GM18505 (cell line): ENCODE data around the gene DLG5.

Experiments
- ATAC-seq: cut with Tn5 transposase; IDR thresholded peaks from one replicate; pipeline ENCODE4 v1.9.1; 2021; ENCODE audit not compliant: unreplicated experiment
- POLR2A ChIP-seq: IDR thresholded peaks from 4 replicates; pipeline ENCODE4 v1.6.1; 2011; ENCODE audit warnings: borderline replicate concordance; ENCODE audit not compliant: insufficient read depth, insufficient read length; ENCODE audit errors: extremely low read depth

DLG5 gene

DNA sequence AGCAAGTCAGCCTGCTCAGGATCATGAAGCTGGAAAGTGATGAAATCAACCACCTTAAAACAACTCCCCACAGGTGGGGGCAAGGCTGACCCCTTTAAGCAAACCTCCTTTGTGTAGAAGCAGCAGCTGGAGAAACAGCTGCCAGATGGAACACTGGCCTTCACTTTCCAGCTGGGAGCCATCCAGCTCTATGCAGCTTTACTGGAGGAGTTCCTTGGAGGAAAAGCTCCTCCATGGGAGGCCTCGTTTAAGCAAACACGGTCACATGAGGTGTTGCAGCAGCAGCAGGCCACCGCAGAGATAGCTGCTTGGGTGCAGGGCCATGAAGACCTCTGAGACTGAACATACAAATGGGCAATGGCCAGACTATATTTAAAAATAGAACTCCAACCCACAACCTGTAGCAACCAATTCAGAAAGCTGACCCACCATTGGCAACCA is 13.0 kb upstream of the DLG5 start:
- TF ChIP-seq POLR2A = no peak
- ATAC-seq = no peak

DNA sequence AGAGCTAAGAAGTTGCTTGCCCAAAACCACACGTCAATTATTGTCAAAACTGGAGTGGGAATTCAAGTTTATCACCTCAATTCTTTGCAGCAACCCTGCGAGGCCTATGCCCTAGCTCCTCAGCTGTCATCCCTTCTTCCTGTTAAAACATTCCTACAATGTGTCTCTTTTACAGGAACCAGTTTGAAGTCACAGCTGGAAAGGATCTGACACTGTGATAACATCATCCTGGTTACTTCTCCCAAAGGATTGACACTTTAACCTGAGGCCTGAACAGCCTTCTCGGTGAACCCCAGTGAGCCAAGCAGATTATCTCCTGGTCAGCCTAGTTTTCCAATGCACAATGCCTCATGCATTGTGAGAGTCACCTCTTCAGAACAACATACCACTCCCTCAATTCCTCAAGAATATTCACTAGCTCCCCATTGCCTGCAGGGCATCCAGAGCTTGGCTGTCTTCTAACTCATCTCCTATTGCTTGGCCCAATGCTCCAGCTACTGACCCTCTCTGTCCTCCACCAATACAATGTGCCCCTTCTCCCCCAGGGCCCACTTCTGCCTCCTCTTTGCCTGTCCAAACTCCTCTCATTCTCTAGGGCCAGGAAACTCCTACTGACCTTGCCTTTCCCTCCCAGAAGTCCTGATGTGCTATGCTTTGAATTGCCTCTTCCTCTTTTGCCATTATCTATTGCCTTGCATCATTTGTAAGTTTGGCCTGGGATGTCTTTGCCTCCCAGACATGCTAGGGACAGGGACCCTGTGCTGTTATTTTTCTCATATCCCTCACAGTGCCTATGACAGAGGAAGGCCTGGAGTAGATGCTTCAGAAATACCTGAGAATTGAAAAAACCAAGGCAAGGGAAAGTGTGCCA is 10.4 kb upstream of the DLG5 start:
- TF ChIP-seq POLR2A = no peak
- ATAC-seq = no peak

DNA sequence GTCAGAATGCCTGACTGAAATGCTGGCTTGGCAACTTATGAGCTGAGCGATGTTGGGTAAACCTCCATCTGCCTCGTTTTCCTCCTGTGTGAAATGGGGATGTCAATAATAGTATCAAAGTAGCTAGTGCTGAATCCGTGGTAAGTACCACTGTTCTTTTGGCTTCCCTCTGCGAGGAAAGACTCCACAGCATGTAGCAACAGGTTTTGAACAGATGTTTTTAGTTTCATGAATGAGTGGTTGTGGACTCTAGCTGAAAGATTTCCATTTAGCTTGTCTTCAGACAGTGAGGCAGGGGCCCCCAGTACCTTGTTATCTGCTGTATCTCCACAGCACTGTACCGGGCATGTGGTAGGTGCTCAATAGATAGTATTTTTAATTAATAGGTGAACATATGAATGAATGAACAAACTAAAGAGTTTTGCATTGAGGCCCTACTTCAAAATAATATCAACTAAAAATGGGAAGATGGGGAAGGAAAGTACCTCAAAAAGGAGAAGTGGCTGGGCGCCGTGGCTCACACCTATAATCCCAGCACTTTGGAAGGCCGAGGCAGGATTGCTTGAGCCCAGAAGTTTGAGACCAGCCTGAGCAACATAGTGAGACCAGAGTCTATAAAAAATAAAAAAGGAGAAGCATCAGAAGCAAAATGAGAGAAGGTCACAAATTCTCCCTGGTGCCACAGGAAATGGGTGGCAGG is 5.6 kb upstream of the DLG5 start:
- TF ChIP-seq POLR2A = no peak
- no peak for ATAC-seq

DNA sequence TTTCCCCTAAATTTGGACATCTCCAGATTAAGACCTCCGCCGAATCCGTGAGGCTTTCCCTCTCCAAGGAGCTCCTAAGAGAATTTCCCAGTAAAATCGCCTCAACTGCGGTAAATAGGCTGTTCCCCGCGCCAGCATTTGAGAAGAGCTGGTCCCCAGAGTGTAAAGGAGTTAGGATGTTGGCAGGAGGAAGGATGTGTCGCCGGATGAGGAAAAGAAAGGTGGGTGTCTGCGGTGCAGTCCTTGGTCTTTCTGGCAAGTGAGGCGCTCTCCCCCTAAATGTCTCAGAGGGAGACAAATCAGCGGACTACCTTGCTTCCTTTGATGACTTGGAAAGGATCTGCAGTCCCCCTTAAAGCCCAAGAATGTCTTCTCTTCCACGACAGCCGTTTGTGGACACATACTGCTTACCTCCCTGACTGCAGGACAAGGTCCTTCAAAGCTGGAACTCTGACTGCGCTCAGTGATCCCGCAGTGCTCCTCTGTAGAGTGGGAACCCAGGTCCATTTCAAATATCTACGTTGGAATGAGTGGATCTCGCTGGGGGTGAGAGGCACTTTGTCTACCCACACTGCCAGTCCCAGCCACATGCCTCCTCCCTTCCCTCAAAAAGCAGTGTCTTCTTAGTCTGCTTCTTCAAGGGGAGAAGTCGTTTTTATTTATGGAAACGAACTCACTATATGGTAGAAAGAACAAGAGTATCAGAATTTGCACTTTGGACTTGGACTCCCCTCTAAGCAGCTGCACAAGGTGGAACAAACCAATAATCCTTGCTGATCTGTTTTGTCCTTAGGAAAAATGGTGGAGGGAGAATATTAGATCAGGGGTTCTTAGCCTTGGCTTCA is 1.1 kb upstream of the DLG5 start:
- no peak for TF ChIP-seq POLR2A
- no peak for ATAC-seq

DNA sequence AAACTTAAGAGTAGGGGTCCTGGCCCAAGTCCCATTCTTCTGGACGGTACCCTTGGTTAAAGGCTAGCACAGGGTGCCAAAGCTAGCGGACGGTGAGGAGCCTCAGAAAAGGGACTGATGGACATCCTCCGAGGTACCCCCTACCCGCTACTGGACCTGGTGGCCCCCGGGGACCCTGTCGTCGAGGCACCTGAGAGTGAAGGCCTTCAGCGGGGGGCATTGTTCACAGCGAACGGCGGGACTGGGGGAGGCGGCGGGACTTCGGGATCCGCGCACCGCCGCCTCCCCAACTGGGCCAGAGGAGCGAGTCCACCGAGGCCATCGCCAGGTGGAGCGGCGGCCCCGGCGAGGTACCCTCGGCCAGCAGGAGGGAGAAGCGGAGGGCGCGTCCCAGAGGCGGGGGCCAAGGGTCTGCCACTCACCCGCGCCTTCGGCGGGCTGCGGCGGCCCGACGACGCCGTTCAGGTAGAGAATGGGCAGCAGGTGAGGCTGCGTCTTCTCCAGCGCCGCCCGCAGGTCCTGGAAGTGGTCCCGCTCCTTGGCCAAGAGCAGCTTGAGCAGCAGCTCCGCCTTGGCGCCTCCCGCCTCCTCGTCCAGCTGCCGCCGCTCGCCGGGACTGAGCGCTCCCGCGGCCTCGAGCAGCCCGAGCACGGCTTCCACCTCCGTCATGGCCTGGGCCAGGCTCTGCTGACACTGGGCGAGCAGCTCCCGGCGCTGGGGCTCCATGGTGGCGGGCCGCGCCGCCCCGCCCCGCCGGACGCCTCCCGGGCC is 575 bp downstream of the DLG5 start:
- peak; percentile 60 for ATAC-seq
- TF ChIP-seq POLR2A = no peak

DNA sequence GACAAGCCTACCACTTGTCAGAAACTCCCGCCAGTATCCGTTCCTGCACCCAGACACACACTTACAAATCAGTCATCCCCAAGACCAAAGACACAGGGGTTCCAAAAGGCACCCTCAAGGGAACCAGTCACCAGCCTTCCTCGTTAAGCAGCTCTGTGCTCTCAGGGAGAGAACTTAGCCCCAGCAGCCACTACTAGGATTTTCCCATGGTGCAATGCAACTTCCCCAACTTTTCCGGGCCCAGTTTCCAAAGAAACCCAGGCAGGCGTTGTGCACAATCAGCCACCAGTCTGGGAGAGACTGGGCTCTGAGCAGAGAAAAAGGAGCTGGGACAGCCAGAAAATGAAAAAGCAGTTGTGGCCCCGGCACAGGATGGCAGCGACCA is 1.2 kb downstream of the DLG5 start:
- ATAC-seq = no peak
- no peak for TF ChIP-seq POLR2A

DNA sequence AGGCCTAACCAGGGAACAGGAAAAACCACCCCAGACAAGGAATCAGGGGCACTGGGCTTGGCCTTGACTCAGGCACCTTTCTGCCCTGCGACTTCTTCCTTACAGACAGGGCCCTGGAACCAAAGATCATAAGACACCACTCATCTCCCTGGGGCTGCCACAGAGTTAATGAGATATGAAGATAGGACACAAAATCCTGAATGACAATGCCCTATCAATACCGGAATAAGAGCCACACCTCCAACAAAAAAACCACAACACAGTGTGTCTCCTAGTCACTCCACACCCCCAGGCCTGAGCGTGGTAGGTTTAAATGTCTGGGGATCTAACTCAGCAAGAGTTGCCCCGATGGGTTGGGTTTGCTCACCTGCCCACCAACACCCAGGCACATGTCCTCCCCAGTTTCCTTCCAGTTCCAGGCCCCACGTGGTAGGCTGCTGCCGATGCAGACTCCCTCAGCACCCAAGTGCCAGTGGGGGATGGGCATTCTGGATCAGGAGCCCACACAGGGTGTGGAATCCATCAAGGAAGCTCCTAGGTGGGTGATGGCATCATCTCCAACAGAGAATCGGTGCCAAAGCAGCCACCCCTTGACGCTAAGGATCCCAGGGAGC is 3.9 kb downstream of the DLG5 start:
- TF ChIP-seq POLR2A = no peak
- no peak for ATAC-seq

DNA sequence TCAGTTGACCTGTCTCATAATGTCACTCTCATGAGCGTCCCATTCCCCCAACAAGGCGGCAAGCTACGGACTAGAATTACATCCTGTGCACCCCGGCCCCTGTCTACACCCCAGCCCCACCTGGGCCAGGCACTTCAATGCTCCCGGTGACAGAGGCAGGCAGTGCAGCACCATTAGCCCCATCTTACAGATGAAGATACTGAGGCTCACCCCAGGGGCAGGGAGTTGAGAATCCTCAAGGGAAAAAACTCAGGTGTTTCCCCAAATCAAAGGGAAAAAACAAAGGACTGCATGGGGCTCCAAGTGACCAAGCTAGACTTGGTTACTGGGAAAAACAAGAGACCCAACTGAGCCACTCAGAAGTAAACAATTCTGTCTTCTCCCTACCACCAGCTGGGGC is 4.5 kb downstream of the DLG5 start:
- no peak for ATAC-seq
- no peak for TF ChIP-seq POLR2A

DNA sequence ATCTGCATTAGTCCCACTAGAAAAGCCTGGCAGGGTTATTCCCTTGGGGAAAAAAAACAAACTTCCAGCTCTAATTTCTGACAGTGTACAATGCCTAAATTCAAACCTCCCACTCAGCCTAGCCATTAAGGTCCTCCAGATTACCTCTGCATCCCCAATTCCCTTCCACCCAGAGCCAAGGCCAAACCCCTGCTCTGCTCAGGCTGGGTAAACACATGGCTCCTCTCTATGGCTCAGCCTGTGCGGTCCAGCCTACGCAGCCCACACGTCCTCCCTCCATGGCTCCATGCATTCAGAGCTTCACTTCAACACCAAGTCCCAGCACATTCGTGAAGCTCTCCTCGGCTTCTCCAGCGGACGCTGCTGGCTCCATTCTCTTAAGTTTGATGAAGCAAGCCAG is 5.2 kb downstream of the DLG5 start:
- no peak for ATAC-seq
- no peak for TF ChIP-seq POLR2A

DNA sequence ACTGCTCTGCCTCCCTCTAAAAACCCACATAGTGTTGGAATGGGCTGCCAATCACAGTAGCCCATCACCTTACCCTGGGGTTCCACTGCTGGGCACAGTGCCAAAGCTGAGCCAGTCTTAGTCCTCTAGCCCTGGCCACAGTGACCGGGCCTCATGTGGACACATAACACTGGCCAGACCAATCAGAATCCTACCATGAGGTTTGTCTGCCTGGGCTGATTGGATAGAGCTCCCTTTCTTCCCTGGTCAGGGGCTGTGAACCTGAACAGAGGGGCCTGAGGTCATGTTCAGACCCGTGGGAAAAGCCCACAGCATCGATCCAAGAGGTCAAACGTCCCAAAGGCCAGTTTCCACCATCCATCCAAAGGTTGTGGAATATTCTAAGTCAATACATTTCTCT is 6.1 kb downstream of the DLG5 start:
- ATAC-seq = no peak
- no peak for TF ChIP-seq POLR2A

DNA sequence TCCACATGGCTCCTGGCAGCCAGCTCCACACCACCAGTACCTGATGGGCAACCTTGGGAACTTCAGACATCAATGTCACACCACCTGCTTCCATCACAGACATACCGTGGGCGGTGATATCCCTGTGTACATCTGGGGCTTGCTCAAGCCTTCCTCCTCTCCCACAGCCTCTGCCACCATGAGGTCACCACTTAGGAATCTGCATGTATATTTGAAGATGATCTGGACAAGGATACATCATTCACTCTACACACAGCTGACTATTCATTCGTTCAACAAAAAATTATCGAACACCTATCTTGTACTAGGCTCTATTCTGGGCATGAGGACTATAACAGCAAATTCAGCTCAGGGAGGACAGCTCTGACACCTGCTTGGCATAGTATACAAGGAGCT is 6.8 kb downstream of the DLG5 start:
- TF ChIP-seq POLR2A = no peak
- ATAC-seq = no peak

DNA sequence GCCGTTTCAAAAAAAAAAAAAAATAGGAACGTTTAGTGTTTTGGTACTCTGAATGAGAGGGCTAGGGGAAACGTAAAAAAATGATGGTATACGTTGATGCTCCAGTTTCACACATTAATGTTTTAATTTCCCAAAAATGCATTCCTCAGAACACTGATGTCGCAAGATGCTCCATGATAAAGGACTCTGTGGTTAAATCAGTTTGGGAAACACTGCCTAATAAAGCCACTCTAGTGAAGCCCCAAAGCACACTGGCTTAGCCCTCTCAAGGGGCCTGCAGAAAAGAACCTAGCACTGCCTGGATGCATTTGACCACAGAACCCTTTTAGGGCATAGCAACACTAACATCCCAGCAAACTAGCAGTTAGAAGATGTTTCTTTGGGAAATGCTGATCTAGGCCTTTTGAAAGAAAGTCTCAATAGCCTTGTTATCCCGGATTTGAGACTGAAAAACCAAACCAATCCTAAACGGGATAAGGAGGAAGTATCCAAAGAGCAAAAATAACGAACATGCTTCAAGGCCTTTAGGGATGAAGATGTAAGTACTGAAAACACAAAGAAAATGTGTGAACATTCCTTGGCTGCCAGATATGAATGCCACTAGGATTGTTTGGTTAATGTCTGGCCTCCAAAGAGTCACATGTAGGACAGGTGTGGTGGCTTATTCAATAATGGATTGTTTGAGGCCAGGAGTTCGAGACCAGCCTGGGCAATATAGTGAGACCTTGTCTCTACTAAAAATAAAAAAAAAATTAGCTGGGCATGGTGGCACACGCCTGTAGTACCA is 11.0 kb downstream of the DLG5 start:
- no peak for ATAC-seq
- TF ChIP-seq POLR2A = no peak
